ENCODE data around the gene CCDC88A.

DNA sequence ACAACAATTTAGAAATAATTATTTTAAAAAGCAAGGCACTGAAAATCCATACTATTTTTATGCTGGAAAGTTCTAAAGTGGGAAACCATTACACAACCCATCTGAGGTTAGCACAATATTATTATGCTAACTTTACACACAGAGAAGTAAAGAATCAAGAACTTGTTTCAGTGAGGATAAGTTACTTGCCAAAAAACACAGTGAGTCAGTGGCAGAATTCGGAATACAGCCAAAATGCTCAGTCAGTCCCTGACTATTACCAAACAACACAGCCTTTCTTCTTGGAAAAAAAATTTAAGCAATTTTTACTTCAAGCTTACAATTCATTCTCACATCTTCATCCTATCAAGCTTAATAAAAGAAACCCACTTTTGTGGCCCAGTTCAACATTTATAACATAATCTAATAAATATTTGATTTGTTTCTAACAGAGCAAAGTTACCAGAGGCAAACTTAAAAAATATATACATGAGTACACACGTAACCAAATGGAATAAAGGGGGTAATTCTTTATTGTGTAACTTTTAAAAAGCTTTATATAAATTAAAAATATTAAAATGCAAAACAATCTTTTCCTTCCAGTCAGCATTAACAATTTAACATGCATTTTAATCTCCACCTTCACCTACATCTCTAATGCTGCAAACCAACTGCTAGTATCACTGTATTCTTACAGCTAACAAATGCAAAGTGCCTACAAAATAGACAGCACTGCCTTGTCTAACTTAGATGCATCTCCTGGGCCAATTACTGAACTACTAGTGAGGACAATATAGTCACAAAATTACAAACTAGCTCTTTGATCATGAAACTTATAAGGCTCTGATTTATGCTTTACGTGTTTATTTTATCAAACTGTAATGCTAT lies 55.2 kb downstream of the CCDC88A start:
- TF ChIP-seq, protein P1, sequence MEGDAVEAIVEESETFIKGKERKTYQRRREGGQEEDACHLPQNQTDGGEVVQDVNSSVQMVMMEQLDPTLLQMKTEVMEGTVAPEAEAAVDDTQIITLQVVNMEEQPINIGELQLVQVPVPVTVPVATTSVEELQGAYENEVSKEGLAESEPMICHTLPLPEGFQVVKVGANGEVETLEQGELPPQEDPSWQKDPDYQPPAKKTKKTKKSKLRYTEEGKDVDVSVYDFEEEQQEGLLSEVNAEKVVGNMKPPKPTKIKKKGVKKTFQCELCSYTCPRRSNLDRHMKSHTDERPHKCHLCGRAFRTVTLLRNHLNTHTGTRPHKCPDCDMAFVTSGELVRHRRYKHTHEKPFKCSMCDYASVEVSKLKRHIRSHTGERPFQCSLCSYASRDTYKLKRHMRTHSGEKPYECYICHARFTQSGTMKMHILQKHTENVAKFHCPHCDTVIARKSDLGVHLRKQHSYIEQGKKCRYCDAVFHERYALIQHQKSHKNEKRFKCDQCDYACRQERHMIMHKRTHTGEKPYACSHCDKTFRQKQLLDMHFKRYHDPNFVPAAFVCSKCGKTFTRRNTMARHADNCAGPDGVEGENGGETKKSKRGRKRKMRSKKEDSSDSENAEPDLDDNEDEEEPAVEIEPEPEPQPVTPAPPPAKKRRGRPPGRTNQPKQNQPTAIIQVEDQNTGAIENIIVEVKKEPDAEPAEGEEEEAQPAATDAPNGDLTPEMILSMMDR (conservative IDR thresholded peaks at IDR 0.05): no peak
- TF ChIP-seq ZFX (IDR thresholded peaks at IDR 0.05): no peak
